Measurements from ENCODE around the gene FAM13B. TPM values are rescaled to one million over a fixed set of nuclear protein-coding genes. Genes with fewer than 3 reads are reported as not detected.

The FAM13B gene
- total and polyA plus RNA-seq, 2 of the 8 experiments (the other 6 are each of a cell fraction or from before 2014, with no cell fraction given), result 6.4 to 17.0 TPM

- TF ChIP-seq BACH1 (IDR thresholded peaks at IDR 0.05; ENCODE audit: low read length), result no peak
- TF ChIP-seq GABPA (IDR thresholded peaks at IDR 0.05; ENCODE audit: borderline replicate concordance, insufficient read depth, low read length), result no peak
- TF ChIP-seq HDAC2 (IDR thresholded peaks at IDR 0.05; ENCODE audit: borderline replicate concordance in 1 of 2, low read depth in 2 of 2, low read length in 2 of 2), result no peak
Observed at GRCh38 chr5:137995077-137995748, 37.7 kb downstream of the FAM13B start (continued).

All from H1 (cell line).